ENCODE results near the gene BIRC2.

Gene BIRC2

DNA sequence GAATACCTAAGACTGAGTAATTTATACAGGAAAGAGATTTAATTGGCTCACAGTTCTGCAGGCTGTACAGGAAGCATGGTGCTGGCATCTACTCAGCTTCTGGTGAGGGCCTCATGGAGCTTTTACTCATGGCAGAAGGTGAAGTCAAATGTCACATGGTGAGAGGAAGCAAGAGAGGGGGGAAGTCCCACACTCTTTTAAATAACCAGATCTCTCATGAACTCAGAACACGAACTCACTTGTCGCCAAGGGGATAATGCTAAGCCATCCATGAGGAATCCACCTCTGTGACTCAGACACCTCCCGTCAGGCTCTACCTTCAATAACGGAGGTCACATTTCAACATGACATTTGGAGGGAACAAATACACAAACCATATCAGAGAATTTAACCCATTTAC, 42.2 kb downstream of the BIRC2 start:
- H3K4me3 ChIP-seq (ENCODE audit: low read depth, low read length): no peak overlapping the region
- no peak for DNase-seq (ENCODE audit: low read depth)
- in situ Hi-C loops (cut with HindIII; ENCODE audit: low sequenced_read_pairs): no loop called here
- TF ChIP-seq, protein P1, sequence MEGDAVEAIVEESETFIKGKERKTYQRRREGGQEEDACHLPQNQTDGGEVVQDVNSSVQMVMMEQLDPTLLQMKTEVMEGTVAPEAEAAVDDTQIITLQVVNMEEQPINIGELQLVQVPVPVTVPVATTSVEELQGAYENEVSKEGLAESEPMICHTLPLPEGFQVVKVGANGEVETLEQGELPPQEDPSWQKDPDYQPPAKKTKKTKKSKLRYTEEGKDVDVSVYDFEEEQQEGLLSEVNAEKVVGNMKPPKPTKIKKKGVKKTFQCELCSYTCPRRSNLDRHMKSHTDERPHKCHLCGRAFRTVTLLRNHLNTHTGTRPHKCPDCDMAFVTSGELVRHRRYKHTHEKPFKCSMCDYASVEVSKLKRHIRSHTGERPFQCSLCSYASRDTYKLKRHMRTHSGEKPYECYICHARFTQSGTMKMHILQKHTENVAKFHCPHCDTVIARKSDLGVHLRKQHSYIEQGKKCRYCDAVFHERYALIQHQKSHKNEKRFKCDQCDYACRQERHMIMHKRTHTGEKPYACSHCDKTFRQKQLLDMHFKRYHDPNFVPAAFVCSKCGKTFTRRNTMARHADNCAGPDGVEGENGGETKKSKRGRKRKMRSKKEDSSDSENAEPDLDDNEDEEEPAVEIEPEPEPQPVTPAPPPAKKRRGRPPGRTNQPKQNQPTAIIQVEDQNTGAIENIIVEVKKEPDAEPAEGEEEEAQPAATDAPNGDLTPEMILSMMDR (IDR thresholded peaks at IDR 0.05; ENCODE audit: low read depth, low read length, missing control alignments): no peak

GRCh38 chr11:102390667-102391465, 43.9 kb downstream of the BIRC2 start:
- H3K4me3 ChIP-seq (ENCODE audit: low read depth, low read length): no peak overlapping the region
- TF ChIP-seq, protein P1 (IDR thresholded peaks at IDR 0.05; ENCODE audit: low read depth, low read length, missing control alignments): peak; percentile 87
- DNase-seq (ENCODE audit: low read depth): peak; percentile 38
- in situ Hi-C loops (cut with HindIII; ENCODE audit: low sequenced_read_pairs): no loop called here

GRCh38 chr11:102391549-102392237, 44.7 kb downstream of the BIRC2 start:
- TF ChIP-seq, protein P1 (IDR thresholded peaks at IDR 0.05; ENCODE audit: low read depth, low read length, missing control alignments): no peak
- in situ Hi-C loops (cut with HindIII; ENCODE audit: low sequenced_read_pairs): no loop called here
- DNase-seq (ENCODE audit: low read depth): no peak
- no peak overlapping the region for H3K4me3 ChIP-seq (ENCODE audit: low read depth, low read length)

DNA sequence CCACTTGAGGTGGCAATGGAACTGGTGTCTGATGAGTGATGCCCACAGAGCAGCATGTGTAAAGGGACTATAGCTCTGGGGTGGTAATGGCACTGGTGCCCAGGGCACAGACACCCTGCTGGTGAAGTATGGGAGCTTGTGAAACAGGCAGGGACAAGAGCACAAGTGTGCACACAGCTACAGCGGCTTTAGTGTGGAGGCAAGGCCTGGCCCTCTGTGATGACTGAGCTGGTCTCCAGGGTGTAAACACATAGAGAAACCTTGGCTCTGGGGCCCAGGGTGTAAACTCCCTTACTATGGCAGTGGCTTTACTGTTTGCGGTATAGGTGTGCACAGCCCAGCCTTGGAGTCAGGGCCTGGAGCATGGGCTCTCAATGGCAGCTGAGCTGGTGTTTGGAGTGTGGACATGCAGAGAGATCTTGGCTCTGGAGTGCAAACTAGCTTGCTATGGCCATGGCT, 46.3 kb downstream of the BIRC2 start:
- no peak for DNase-seq (ENCODE audit: low read depth)
- TF ChIP-seq, protein P1 (IDR thresholded peaks at IDR 0.05; ENCODE audit: low read depth, low read length, missing control alignments): no peak
- no peak overlapping the region for H3K4me3 ChIP-seq (ENCODE audit: low read depth, low read length)
- in situ Hi-C loops (cut with HindIII; ENCODE audit: low sequenced_read_pairs): no loop called here

- DNase-seq (ENCODE audit: low read depth): no peak
- H3K4me3 ChIP-seq (ENCODE audit: low read depth, low read length): no peak overlapping the region
- in situ Hi-C loops (cut with HindIII; ENCODE audit: low sequenced_read_pairs): no loop called here
- TF ChIP-seq, protein P1 (IDR thresholded peaks at IDR 0.05; ENCODE audit: low read depth, low read length, missing control alignments): no peak
These were observed 48.8 kb downstream of the BIRC2 start for GRCh38 chr11:102395720-102396393.
